GM19452 (cell line): ENCODE measurements around the gene APMAP.

Experiments
- ATAC-seq: cut with Tn5 transposase; IDR thresholded peaks from one replicate; pipeline ENCODE4 v1.9.1; 2021; ENCODE audit not compliant: unreplicated experiment

The APMAP gene, protein sequence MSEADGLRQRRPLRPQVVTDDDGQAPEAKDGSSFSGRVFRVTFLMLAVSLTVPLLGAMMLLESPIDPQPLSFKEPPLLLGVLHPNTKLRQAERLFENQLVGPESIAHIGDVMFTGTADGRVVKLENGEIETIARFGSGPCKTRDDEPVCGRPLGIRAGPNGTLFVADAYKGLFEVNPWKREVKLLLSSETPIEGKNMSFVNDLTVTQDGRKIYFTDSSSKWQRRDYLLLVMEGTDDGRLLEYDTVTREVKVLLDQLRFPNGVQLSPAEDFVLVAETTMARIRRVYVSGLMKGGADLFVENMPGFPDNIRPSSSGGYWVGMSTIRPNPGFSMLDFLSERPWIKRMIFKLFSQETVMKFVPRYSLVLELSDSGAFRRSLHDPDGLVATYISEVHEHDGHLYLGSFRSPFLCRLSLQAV

DNA sequence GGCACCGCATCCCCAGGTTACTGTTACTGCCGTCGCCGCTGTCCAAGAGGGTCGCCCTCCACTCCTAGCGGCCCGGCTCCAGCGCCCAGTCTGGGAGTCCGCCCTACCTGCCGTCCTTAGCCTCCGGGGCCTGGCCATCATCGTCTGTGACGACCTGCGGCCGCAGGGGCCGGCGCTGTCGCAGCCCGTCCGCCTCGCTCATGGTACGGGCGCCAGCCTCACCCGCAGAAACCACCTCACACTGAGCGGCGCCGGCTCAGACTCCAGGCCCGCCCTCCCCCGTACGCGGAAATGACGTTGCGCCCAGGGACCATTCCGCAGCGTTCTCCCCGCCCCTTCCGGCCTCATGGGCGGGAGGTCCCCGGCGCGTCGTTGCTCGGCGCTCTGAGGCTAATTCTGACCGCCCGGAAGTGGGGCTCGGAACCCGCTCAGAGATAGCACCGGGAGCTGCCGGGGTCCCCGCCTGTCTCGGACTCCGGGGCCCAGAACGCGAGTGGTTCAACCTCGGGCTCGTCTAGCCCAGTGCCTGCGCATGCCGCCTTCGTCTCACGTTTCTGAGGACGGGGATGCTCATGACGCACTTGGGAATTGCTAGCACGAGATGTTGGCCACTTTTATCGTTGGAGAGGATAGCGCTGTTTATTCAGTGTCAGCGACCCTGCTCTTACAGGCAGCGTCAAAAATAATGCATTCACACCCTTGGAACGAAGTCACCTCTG, at the start of gene APMAP:
Gene APMAP, minus strand, starts transcription at position 265 of the 719 bp plus-strand sequence. Its CDS starts 63 bp downstream, at position 202.
- ATAC-seq: peak; percentile 95

DNA sequence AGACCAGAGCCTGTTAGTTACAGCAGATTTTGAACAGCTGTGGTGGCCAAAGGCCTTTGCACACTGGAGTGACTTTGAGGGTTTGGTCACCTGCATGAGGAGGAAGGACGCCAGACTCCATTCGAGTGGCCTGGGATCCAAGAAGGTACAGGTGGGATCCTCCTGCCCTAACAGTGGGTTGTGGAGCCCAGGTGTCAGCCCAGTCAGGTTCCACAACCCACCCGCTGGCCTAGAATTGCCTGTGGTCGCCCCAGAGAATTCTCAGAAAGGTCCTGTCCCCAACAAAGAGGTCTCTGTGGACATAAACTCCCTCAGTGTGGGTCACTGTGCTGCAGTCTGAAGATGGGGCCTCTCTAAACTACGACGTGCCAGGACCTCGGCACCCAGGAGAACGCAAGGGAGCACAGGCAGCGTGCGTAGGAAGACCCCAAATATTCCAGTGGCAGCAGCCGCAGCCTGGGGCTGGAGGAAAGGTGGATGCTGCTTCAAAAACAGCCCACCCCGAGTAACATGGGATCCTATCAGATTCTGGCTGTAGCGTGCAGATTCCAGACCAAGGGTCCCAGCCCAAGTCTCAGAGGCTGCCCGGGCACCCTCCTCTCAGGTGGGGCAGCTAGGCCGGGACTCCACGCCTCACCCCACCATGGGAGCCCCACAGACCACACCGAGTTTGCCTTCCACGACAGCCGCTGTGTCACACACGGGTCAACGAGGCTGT, 49.4 kb upstream of the APMAP start:
- ATAC-seq: no peak

DNA sequence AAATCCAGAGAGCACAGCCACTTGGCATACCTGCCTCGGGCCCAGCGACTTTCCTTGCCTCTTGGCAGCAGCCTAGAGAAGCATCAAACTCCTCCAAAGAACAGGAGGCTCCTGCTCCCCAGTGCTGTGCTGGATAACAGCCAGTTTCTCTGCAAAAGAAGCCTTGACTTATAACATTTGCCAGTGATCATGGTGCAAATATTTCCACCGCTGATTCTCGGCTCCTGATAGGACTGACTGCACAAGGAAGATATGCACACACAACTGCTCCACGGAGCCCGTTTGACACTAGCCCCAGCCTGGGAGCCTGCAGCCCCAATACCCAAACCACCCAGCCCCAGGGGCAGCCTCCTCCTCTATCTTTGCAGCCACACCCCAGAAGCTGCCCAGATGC, 47.9 kb upstream of the APMAP start:
- no peak for ATAC-seq

DNA sequence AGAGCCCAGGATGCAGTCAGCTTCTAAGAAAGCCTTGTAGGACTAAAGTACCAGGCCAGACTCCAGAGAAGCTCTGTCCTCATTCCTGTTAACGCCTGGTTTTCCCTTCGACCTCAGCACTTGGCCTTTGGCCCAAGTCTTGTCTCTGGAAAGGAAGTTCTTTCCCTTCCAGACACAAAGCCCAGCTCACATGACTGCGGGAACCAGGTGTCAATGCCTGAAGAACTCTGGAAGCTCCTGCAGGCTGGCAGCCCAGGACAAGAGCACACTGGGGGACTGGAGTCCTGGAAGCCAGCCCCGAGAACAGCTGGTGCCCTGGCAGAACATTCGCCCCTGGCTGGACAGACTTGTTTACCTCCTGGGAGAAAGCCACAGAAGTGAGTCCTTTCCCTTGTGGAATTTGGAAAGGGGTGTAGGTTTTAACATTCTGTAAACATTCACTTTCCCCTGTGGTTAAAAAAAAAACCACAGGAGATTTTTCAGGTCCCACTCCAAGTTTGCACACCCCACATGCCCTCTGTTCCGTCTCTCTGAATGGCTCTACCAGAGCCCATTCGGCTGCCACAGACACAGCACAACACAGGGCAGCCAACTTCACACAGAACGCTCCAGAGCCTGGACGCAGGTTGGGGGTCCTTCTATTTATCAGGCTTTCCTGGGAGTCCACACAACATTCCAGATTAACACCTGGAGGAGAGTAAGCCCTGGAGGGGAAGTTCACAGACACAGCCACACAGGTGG, 47.3 kb upstream of the APMAP start:
- ATAC-seq: no peak

DNA sequence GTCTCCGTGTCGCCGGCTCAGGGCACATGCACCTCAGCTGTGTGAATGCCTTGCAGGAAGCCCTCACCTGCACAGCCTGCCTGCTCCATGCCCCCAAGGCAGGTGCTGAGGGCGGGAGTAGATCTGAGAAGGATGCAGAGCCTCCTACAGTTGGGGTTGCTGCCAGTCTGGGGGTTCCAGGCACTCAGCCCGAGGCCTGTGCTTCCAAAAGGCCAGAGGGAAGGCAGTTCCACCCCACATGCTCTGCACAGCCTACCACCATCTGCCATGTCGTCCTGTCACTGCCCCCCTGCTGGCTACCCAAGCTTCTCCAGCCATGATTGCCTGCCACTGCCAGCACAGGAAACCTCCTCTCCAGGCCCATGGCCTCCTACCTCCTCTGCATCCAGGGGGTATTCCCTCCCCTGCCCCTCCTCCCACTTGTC, 46.1 kb upstream of the APMAP start:
- no peak for ATAC-seq

DNA sequence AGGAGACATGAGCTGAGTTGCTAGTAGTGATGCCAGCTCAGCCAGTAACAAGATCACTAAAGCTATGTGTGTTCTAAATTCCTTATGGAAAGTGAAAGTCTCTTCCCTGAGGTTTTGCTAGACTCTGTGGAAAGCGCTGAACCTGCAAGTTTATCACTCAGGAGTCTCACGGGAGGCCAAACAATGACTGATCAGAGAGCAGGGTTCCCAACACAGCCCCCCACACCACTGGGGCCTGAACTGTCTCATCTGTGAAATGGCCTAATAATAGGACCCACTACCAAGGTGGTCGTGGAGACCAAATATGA, 45.5 kb upstream of the APMAP start:
- no peak for ATAC-seq

DNA sequence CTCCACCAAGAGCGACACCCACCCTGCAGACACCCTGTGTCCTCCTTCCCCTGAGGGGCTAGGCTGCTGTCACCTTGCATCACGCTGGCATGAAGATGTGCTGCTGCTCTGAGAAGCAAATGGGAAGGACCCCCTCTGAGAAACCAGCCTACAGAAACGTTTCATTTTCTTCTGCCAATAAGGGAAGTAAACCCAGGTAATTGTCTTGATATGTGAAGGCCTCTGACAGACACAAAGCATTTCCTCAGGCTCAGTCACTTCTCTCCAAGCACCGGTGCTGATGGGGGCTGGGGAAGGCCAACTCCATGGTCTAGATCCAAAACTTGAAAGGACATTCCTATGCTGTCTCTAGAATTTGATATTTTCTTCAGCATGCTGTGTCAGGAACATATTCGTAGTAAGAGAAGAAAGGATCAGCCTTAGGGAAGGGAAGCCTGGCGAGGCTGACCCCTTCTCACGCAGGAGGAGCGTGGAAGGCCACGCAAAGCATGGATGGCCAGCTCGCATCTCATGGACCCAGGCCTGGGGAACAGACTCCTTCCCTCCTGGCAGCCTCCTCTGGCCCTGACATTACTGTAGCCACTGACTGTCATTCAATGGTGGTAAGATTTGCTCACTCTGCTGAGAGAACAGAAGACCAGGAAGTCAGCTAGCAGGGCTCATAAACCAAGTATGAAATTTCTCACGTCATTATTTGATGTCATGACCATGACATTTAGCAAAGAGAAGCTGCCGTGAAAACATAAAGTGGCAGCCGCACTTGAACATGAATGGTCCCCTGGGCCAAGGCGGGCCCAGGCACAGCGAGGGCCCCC, 44.9 kb upstream of the APMAP start:
- ATAC-seq: no peak

DNA sequence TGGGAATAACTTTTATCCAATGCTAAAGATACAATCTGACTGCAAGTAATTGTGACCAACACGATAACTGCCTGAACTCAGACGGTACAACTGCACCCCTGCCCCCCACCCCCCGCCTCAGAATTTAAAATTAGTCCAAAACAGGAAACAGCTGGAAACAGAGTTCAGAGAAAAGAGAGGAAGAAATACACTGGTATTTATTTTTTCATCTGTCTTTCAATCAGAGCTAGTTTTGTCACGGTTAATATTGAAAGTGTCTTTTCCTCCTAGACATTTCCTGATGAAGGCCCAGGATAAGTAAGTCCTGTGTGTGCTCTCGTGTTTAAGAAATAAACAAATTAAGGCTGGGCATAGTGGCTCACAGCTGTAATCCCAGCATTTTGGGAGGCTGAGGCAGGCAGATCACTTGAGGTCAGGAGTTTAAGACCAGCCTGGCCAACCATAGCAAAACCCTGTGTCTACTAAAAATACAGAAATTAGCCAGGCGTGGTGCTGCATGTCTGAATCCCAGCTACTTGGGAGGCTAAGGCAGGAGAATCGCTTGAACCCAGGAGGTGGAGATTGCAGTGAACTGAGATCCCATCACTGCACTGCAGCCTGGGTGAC, 43.9 kb upstream of the APMAP start:
- no peak for ATAC-seq

DNA sequence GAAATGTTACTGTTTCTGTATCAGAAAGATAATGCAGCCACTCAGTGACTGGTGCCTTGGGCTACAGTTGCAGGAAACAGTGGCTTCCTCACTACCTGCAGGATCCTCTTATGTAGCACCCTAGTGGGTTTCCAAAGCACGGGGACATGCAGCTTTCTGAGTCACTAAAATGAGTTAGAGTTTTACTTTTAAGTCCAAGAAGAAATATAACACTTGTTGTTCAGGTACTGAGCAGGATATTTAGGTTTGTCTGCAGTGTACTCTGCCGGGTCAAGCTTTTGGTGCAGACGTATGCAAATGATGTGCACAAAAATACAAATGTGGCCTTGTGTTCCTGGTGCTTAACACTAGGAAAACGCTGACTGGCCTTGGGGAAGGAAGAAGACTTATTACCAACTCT, 43.4 kb upstream of the APMAP start:
- ATAC-seq: no peak

DNA sequence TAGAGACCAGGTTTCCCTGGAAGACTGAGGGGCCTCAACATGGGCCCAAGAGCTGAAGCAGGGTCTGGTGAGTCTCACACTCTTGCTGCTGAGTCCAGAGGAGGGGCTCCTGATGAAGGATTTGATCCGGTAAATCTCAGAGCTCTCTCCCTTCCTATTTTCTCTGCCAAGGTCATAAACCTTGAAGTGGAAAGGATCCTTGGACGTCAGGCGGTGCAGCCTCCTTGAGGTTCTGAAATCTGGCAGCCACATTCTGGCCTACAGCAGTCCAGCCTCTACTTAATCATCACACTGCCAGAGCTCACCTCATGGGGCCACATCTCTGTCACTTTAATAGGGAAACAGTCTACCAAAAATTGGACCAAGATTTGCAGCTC, 41.4 kb upstream of the APMAP start:
- no peak for ATAC-seq

DNA sequence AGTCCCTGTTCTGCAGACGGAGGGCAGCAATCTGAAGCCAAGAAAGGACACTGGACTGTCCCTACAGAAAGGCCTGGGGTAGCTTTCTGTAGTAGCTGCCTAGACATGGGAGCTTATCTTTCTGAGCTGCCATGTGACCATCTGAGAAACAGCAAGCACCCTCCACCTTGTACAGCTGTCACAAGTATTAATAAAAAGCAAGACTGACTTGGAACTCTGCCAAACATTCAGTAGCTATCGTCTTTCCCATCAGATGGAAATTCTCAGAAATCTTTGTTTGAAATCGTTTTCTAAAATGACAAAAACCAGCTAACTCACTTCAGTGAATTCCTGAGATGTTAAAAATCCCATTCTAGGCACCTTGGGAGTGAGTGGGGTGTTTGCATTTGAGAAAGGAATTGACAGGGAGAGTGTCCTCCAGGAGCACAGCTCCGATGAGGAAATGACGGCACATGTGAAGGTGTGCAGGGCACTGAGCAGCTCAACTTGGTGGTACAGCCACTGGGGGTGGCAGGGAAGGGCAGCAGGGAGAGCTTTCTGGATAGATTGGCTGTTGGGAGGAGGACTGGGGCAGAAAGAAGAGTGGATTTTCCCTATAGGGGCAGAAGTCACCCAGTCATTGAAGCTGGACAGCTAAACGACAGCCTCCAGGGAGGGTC, 40.8 kb upstream of the APMAP start:
- no peak for ATAC-seq

DNA sequence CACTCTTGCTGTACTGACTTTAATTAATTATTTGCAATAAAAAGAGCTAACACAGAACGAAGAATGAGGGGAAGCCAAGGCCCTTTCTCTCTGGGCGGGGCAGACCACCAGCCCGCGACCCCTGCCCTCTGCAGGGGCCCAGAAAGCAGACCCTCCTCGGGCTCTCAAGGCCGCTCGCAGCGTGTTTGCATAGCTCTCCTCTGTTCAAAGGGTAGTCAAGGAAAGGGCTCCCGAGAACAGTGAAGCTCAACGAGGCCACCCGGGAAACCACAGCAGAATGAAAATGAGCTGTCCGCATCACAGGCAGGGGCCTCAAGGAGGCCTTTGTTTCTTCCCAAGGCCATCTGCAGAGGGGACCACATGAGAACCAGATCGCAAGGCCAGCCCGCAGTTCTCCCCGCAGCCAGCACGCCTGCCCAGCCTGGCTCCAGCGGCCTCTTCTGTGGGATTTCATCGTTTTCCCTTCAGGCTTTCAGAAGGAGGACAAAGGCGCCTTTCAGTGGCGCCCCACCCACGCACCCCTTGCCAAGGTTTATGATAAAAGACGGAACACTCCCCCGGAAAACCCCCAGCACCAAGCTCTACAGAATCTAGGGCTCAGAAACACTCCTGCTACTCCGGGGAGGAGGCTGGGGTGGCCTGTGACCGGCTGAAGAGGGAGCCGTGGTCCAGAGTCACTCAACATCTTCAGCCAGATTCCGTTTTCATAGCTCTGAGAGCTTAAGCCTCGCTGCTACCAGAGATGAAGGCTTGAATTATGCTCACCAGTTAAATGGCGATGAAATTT, 40.1 kb upstream of the APMAP start:
- ATAC-seq: no peak

DNA sequence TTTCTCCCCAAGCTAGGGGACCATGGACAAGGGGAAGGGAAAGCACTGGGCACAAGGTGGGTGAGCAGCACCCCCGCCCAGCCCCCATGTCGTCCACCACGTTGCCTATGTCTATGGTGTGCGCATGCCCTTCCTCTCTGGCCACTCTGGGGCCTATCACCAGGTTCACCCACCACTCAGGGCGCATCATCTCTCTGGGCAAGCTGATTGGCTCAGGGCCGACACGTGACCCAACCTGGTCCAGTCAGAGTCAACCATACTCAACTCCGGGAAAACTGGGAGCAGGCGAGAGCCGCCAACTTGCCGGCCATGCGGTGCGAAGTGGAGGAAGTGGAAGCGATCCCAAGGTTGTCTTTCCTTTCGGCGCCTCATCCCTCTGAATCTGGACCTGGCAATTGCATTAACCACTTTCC, 39.5 kb upstream of the APMAP start:
- ATAC-seq: no peak

DNA sequence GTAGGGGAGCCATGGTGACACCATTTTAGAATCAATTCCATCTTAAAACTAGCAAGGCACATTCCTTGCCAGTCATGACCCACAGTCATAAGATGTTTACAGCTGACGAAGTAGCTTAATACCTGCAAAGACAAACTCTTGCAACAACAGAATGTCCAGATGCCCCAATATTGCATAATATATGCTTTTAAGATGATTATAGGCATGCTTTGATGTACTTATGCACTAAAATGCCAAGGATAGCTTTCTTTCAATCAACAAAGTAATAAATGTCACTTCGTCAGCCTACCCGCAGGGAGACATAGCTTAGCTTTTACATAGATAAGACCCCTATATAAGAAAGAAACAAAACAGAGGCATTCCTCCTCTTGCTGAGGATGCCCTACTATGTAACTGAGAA, 38.7 kb upstream of the APMAP start:
- ATAC-seq: no peak

DNA sequence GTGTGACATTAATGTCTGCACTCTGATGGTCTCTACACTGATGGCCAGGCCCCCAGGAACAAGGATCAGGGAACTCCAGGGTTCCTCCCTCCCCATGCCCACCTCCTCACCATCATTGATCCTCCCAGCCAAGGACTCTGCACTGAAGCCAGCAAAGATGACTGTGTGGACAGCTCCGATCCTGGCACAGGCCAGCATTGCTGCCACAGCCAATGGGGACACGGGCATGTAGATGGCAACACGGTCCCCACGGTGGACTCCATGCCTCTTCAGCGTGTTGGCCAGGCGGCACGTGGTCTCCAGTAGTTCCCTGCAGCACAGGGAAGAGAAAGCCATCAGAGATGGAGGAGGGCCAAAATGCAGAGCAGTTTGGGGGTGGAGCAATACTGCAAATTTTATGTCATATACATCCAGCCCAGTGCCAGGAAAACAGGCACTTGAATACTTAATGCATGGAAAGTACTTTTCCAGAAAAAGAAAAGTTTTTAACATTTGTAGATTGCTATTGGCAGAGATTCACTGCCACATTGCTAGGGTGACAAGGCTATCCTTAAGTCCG, 38.2 kb upstream of the APMAP start:
- ATAC-seq: no peak

DNA sequence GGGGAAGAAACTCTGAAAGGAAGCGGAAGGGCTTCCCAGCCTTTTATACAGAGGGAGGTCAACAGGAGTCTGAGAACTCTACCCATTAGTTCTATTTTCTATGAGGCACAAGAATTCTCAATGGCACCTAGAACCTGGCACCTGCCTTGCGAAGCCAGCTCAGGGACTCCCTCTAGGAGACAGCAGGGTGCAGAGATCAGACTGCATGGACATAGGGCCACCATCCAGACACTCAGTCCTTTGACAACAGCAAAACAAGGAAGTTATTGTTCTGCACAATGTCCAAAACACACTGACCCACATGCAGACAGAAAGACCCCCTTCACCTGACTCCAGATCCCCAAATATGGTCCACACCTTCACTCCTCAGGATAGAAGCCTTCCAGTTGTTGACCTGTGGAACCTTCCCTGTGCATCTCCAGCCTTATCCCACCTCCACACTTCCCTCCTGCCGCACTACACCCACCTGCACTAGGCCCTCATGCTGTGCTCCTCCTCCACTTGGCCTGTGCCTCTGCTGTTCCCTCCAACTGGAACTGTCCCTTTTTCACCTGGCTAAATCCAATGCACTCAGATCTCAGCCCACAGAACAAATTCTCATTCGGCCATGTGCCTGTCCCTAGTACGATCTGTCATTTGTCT, 37.6 kb upstream of the APMAP start:
- no peak for ATAC-seq

DNA sequence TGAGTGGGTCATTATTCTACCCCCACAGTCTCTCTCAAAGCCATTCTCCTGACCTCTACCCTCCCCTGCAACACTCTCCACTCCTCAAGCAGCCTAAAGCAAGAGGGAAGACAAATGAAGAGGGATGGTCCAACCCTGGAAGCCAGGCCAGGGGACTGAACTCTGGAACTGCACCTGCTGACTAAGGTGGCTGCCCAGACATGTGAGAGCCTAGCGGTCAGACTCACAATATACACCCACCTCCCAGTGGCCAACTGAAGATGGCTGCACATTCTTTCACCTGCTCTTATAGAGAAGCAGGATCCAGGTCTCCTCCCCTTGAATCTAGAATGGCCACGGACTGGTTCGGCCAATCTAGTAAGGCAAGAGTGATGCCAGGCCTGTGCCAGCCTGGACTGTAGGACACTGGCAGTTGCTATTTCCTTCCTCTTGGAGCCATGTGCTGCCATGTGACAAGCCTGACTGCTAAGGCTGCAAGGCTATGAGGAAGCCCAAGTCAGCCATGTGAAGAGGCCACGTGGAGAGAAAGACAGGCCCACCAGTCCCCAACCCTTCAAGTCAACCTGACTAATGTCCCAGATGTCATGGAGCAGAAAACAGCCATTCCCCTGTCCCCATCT, 33.5 kb upstream of the APMAP start:
- no peak for ATAC-seq
